Hematopoietic multipotent progenitor cell treated with erythropoietin and hydrocortisone succinate and interleukin-3 and kit ligand, for 8 days (in vitro differentiated cells): Measurements from ENCODE around the gene NFATC4.
"Not testable (repeated sequence)": the region's sequence is repeated elsewhere in the genome, so short reads cannot be mapped to it uniquely, and the experiment has no call there.

Experiments
- DNase-seq: peaks from one replicate; pipeline ENCODE4 v3.0.0-alpha.2; 2015

NFATC4 gene

DNA sequence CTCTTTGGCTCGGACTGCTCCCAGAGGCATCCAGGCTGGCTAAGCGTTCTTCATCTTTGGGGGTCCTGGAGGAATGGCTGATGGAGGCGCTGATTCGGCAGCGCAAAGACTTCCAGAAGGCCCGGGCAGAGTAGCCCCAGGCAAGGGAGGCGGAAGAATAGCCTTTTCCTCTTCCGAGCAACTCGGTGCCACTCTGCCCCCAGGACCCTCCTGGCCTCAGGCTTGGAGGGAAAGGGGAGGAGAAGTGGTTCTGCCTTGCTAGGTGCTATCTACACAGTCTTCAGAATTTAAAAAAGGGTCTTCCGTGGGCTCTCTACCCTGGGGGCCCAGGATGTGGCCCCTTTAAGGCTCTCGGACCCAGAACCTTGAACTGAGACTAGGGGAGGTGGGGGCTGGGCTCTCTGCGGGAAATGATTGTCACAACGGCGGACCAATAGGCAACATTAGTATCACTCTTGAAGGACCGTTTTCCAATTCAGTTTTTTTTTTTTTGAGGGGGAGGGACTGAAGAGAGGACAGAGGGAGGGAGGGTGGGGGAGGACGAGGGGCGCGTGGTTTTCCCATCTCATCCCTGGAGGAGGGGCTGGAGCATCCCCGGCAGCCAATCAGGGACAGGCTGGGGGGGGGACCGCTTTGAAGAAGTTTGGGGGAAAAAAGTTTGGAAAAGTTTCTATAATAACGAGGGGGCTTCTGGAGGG is at the start of gene NFATC4:
TSS of gene NFATC4 (plus strand) at position 671 of the 698 bp plus-strand sequence. CDS start 157 bp downstream, outside the sequence.
- DNase-seq, result peak; percentile 58

DNA sequence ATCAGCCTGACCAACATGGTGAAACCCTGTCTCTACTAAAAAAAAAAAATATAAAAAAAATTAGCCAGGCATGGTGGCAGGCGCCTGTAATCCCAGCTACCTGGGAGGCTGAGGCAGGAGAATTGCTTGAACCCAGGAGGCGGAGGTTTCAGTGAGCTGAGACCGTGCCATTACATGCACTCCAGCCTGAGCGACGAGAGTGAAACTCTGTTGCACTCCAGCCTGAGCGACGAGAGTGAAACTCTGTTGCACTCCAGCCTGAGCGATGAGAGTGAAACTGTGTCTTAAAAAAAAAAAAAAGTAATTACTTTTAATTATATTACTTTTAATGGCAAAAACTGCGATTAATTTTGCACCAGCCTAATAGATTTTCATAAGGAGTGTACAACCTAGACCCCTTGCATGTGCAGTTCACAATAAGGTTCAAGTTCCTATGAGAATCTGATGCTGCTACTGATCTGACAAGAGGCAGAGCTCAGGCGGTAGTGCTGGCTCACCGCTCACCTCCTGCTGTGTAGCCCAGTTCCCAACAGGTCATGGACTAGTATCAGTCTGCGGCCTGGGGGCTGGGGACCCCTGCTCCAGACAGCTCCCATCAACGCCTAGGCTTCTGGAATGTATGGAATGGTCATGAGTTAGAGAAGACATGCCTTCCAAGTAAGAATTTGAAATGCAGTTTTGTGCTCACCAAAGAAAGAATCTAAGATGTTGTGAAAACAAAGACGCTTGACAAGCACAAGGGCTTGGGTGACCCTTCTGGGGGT is 46.6 kb upstream of the NFATC4 start:
- no peak for DNase-seq

DNA sequence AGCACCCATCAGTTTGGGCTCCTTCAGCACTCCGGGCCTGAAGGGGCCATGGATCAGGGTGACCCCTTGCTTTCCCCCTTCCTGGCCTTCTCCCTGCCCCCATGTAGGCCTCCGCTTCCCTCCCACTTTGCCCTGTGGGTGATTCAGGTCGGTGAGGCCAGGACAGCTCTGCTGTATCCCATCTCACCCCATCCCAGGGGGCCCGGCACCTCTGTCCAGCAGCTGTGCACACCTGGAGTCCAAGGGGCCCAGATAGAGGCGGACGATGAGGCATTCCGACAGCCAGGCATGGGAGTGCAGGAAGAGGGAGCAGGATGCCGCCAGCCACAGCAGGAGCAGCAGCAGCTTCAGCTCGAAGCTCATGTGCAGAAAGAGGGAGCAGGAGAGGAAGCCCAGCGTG is 45.3 kb upstream of the NFATC4 start:
- DNase-seq, result no peak

DNA sequence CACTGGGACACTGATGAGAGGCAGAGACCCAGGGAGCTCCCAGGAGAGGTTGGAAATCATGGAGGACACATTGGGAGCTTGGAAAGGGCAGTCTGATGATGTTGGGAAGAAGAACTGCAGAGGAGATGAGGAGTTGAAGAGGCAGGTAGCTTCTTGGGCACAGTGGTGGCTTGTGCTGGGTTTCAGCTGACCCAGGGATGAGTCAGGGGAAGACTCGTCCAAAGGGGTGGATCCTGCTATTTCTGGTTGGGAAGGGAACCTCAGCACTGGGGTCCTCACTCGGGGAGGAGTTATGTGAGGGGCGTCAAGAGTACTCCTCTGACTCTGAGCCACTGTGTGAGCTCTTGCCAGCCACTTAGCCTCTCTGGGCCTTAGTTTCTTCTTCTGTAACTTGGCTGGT is 44.6 kb upstream of the NFATC4 start:
- no peak for DNase-seq

DNA sequence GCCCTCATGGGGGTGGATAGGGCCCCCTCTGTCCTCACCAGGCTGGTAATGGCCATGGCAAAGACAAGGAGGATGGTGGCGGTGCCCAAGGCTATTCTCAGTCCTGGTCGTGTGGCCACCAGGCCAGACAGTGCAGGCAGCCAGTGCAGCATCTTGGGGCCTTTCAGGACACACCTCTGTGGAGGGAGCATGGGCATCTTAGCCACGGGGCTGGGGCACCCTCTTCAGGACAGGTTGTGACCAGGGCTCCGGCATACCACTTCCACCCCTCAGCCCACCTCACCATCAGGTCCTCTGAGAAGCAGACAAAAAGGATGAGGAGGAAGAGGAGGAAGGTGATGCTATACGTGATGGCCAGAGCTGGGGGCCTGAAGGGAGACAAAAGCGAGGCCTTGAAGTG is 44.0 kb upstream of the NFATC4 start:
- no peak for DNase-seq

DNA sequence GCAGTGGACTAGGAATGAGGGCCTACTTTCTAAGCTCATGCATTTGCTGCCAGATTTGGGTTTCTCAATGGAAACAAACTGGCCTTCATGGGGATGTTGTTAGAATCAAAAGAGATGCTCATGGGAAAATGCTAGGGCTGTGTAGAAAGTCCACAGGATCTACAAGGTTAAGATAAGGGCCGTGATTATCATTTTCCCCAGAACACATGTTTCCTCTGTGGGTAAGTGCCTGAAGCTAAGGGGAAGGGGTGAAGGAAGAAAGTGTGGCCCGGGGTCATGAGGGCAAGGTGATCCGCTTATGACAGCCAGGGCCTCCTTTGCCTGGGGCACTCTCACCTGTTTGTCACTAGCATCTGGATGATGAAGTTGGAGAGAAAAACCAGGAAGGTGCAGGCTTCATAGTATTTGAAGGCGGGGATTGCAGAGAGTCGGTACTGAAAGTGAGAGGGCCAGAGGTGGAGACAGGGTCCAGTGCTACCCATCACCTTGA is 42.9 kb upstream of the NFATC4 start:
- no peak for DNase-seq

DNA sequence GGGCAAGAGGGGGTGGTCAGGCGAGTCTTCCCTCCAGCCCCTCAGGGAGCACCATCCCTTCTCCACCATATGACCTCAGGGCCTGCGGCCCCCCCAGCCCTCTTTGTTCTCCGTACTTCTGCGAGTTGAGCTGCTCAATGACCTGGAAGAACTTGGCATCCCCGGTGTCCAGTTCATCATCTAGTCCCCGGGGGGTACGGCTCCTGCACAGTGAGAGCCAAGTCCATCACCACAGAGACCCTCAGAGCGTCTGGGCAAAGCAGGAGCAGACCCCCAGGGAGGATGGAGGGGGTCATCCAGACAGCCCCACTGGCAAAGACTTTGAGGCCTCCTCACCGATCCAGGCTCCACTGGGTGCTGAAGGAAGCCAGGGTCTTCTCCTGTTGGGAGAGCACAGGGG is 42.0 kb upstream of the NFATC4 start:
- no peak for DNase-seq

DNA sequence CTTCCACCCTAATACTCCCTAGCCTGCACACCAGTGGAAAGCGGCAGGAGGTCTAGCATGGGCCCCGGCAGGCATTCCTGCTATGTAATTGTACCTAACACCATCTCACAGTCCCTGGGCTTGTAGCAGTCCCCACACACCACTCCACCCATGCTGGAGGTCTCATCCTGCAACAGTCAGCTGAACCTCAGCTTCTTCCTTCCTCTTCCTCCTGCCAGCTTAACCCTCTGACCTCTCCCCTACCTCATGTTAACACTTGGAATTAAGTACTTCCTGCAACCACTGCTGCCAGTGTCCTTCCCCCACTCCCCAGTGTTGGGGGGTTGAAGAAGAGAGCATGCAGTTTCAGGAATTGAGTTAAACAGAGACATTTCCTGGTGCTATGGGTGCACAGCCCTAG is 40.7 kb upstream of the NFATC4 start:
- no peak for DNase-seq

DNA sequence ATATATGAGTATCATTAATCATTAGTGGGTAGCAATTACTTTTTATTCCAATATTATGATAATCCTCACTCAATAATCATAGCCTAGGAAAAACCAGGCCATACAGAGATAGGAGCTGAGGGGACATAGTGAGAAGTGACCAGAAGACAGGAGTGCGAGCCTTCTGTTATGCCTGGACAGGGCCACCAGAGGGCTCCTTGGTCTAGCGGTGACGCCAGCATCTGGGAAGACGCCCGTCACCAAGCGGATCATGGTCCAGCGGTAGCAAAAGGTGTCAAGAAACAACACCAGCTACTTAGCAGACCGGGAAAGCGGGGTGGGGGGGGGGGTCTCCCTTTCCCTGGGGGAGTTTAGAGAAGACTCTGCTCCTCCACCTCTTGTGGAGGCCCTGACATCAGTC is 40.1 kb upstream of the NFATC4 start:
- not testable (repeated sequence) for DNase-seq

DNA sequence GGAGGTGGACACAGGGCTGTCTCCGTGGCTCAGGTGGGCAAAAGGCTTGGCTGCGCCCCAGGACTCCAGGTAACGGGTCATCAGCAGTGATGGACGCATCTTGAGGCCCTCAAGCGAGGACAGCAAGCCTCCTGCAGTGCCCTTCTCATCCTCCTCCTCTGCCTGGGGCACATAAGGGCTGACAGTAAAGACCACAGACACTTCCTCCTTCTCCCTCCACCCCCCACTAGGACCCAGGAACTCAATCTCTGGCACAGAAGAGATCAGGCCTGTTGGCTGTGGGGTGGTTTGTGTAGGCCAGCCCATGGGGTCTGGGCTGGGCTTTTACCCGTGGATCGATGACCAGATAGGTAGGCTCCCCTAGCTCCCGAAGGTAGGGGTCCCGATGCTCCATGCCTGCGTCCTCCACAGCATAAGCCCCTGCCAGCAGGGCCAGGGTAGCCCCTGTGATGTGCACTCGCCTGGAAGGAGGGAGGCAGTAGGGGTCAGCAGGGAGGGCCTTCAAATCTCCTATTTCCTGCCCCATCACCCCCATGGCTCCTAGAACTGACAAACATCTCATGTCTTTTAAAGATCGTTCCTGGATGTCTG is 38.8 kb upstream of the NFATC4 start:
- no peak for DNase-seq

DNA sequence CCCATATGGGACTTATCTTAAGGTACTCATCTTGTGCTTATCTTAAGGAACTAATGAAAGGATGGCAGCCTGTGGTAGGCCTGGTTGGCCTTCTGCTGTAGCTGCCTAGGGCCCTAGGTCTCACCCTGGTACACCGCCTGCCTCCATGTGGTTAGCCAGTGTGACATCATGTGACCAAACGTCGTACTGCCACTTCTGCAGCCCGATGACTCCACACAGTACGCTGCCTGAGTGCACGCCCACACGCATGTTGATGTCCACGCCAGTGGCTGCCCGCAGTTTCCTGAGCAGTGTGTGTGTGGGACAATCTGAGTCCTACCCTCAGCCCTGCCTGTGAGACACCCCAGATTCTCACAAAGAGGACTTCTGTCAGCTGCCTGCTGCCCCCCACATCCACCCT is 38.2 kb upstream of the NFATC4 start:
- DNase-seq, result peak; percentile 69

DNA sequence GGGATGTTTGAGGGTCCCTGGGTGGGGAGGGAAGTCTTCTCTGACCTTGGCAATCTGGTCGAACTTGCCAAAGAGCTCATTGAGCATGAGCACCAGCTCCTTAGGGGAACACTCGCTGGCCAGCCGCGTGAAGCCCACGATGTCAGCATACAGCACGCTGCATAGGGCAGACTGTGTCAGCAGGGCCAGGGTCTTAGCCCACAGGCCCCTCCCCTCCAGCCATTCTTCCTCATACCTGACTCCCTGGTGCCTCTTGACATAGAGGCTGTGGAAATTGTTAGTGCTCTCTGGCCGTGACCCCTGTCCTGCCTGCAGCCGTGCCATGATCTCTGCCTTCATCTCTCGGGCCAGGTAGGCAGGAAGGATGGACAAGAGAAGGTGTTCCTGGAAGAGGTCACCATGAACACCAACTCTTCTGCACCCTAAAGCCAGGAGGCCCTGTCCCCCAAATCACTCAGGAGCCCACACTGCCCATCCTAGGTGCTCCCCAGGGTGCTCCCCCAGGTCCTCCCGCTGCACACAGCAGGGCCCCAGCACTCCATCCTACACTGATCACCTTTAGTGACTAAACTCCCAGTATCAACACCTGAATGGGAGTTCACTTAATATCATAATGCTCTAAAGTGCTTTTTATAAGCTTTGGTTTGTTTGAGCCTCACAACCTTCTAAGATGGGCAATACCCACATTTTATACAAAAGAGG is 36.9 kb upstream of the NFATC4 start:
- no peak for DNase-seq

DNA sequence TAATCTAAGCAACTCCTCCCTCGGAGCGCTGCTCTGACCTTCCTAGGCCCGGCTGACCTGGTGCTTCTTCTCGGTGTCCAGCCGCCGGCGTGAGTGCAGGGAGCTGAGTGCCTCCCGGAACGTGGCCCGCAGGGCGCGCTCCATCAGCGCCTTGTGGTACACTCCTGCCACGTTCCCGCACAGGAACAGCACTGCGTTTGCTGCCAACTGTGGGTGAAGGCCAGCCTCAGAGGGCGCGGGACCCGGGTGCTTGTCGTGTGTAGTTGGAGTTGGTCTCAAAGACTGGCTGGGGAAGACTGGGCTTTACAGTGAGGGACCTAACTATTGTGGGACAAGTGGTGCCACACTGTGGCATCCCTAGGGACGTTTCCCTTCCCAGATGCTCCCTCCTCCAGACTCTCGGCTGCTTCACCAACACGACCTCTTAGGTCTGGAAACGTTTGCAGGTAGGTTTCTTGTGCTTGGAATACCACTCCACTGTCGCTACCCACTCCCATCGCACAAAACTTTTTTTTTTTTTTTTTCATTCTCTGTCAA is 36.2 kb upstream of the NFATC4 start:
- no peak for DNase-seq

DNA sequence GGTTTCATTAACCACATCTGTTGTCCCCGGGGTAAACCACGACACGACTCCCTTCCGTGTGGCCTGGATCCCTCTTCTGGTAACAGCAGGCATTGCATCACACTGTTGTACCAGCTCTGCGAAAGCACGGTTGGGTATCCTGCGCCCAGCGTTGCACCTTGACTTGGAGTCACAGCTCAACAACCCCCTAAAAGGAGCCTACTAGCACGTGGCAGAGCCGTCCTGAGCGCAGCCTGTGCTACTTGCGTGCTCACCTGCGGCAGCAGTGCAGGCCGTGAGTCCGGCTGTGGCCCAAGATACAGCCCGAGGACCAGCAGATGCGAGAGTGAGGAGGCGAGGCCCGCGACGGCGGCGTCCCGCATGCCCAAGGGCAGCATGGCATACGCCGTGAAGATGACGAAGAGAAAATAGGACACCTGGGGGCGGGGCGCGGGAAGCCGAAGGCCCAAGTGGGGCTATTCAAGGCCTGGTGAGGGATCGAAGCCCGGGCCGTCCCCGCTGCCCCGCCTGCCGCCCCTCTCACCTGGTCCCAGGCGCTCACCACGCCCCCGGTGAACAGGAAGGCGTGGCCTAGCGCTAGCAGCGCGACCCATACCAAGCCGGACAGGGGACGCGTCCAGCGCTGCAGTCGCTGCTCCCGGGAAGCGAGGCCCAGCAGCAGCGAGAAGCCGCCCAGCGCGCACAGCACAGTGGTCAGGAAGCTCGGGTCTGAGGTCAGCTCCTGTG is 35.6 kb upstream of the NFATC4 start:
- peak; percentile 81 for DNase-seq

DNA sequence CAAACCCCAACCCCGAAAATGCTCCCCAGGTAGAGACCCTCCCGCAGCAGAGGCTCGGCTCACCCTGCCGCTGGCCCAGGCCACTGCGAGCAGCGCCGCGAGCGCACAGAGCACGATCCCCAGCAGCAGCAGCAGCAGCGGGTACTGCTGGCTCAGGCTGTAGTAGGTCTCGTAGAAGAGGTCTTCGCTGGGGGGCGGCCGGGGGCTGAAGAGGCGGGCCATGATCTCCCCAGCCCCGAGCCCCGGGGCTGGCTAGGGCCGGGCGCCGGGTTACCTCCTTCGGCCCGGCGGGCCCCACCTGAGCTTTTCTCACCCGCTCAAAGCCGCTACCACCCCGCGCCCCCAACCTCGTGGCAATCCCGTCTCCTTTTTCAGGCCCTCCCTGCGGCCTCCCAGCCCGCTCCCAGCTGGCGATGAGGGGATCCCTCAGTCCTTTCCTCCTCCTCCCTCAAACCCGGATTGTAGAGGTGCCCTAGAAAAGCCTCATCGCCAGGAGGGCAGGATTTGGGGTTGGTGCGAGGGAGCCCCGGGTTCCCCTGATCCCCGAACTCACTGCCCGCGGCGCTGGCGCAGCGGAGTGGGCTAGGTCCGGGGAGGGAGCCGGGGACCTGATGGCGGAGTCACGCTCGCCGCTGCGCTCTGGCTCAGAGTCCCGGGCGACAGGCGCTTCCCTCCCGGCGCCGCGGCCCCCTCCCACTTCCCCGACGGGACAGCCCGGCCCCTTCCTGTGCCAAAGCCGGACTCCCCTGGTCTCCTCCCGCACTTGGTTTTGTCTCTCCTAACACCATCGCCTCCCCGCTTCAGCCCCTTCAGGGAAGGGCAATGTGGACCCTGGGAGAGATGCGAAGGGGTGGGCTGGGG is 33.3 kb upstream of the NFATC4 start, which contains the start of gene ADCY4:
TSS of gene ADCY4 (minus strand) at position 641 of the 861 bp plus-strand sequence. CDS start at position 222, 419 bp downstream.
- DNase-seq, result no peak

DNA sequence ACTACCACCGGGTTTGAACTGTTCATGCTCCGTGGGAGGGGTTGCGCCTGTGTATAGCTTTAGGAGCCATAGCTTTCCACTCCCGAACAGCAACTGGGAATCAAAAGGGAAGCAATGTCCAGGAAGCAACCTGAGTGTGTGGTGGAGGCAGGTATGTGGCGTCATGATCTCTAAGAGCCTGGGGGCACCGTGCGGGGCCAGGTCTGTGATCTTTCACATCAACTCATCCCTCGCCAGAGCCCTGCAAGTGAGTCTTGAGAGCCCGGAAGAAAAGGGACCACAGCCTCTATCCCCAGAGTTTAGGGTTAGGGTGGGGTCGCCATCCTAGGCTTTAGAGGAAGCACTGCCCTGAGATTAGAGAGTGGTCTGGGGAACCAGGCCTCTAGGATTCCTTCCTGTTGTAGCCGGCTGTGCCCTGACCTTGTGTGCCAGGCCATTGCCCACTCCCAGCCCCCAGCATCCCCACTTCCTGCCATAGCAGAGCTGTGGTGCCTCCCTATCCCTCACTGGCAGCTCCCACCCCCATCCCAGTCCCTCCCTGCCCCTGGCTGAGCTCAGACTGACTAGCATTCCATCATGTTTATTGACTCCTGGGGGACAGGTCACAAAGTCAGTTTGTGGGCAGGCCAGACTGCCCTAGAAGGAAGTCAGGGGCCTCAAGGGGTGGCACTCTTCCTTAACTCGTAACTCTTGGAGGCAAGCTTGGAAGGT is 32.4 kb upstream of the NFATC4 start:
- DNase-seq, result no peak

DNA sequence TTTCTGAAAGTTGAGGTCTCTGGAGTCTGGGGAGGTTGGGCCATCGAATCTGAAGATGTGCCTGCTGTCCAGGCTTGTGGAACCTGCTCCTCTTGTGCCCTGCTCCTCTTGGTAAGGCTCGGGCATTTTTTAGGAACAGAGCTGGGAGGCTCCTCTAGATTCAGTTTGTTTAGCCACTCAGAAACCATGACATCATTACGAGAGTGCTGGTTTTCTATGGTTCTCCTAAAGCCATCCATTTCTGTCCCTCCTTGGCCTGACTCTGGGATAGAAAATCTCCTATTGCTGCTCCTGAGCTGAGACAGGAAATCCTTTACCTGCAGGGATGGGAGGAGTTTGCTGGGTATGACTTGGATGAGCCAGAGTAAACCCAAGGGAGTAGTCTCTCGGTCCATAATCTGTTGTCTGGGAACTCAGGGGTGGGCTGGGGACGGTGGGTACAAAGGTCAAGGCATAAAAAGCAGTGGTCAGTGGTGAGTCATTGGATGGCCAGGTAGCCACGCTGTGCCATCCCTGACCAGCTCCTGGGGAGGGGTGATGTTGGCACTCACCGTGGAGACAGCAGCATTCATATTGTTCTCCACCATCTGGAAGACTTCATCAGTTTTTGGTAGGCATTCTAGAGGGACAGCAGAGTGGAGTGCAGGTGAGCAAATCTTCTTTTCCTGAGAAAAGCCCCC is 30.7 kb upstream of the NFATC4 start:
- no peak for DNase-seq

DNA sequence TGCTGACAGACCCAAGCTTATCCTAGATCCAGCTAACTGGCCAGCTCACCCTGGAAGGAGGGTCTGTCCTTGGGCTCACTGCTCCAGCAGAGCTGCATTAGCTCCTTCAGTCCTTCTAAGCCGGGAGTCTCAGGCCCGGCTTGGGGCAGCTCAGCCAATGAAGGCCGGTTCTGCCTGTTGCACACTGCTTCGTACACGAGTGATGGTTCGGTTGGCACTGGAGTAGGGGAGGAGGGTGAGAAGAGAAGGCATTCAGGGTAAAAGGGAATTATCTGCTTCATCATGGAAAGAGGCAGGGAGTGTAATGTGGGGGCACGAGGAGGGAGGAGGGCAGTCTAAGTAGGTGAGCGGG is 30.2 kb upstream of the NFATC4 start:
- no peak for DNase-seq

DNA sequence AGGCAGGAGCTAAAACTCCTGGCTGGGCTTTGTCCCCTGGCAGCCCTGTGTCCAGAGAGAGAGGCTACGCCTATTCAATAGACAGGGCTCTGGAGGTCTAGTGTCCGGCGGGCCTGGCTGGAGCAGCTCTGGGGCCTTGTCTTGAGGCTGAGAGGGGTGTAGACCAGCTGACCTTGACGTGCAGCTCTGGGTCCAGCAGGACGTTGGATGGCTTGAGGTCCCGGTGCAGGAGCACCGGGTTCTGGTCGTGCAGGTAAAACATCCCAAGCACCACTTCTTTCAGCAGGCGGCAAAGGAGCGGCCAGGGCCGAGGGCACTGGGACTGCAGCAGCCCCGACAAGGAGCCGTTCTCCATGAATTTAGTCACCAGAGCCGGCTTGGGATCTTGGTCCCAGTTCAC is 29.1 kb upstream of the NFATC4 start:
- no peak for DNase-seq
